GM12878 (cell line): ENCODE results near the gene CFAP54. TPM values are rescaled to one million over a fixed set of nuclear protein-coding genes. Genes with fewer than 3 reads are reported as not detected.

Source experiments
- ATAC-seq: fragments of 200-7000 bp; cut with Tn5 transposase; 3 replicates; pipeline ENCODE4 v1.9.1; 2020; ENCODE audit warnings: mild to moderate bottlenecking, moderate library complexity
- BruUV-seq: library from RNA; stranded (reverse); fragments of 400-500 nt; replicated peaks from 2 replicates; lab custom pipeline; 2021; lab: Mats Ljungman, UMichigan
- CTCF ChIA-PET: fragments of 300-600 bp; sonication (Branson Sonifier 250); formaldehyde crosslinking; extraction: SDS; loops from one replicate; lab custom pipeline; 2021; ENCODE audit warnings: inconsistent platforms; lab: Yijun Ruan, JAX
- POLR2A ChIA-PET: fragments of 350-600 bp; formaldehyde crosslinking; extraction: SDS; loops from one replicate; lab custom pipeline; 2021; ENCODE audit warnings: inconsistent platforms; lab: Charles Lee
- RAD21 ChIA-PET: fragments of 300-600 bp; sonication (Branson Sonifier 250); formaldehyde crosslinking; loops from one replicate; lab custom pipeline; 2023; ENCODE audit warnings: antibody characterized with exemption; ENCODE audit not compliant: unreplicated experiment; lab: Charles Lee
- SMC1A ChIA-PET: fragments of 300-600 bp; sonication (Branson Sonifier 250); formaldehyde crosslinking; loops from one replicate; lab custom pipeline; 2023; ENCODE audit not compliant: unreplicated experiment, uncharacterized antibody; lab: Charles Lee
- DNase-seq: peaks from one replicate; pipeline ENCODE4 v3.0.0-alpha.2; 2011; ENCODE audit warnings: low read depth, low spot score
- FAIRE-seq: peaks from 3 replicates; lab custom pipeline; 2011; peaks lifted over from hg19 to GRCh38; lab: Jason Lieb, UNC
- H2AFZ ChIP-seq: 2 replicates; pipeline ENCODE4 v1.6.0; 2011; ENCODE audit warnings: low read depth, low read length, control low read depth; ENCODE audit not compliant: control insufficient read depth
- H3K27ac ChIP-seq: 2 replicates; pipeline ENCODE4 v1.5.1; 2011; ENCODE audit warnings: control low read depth; ENCODE audit not compliant: control insufficient read depth, insufficient read depth
- H3K27me3 ChIP-seq, 2 experiments: replicated peaks in 1 of 2; 2 replicates each; pipeline versions ENCODE4 v1.6.0 to v1.6.1; 2011; ENCODE audit warnings: low read length in 1 of 2; ENCODE audit not compliant: control insufficient read depth in 2 of 2, insufficient read depth in 2 of 2
- H3K36me3 ChIP-seq, 2 experiments: 2 replicates each; pipeline ENCODE4 v1.5.1; 2011; ENCODE audit warnings: low read length in 1 of 2; ENCODE audit not compliant: control insufficient read depth in 2 of 2, insufficient read depth in 2 of 2
- H3K4me1 ChIP-seq: 2 replicates; pipeline ENCODE4 v1.6.1; 2011; ENCODE audit warnings: mild to moderate bottlenecking, low read length, moderate library complexity, mixed read lengths; ENCODE audit not compliant: control insufficient read depth, insufficient read depth
- H3K4me2 ChIP-seq: 2 replicates; pipeline ENCODE4 v1.6.0; 2011; ENCODE audit warnings: control low read depth; ENCODE audit not compliant: control insufficient read depth, insufficient read depth
- H3K4me3 ChIP-seq: fragments of 200-600 bp; sonication (generic); 2 replicates; pipeline ENCODE4 v1.5.1; 2016
- H3K79me2 ChIP-seq: 2 replicates; pipeline ENCODE4 v1.6.0; 2011; ENCODE audit warnings: low read length; ENCODE audit not compliant: control insufficient read depth, insufficient read depth
- H3K9ac ChIP-seq: 2 replicates; pipeline ENCODE4 v1.8.0; 2011; ENCODE audit warnings: low read length, control low read depth, mixed read lengths; ENCODE audit not compliant: control insufficient read depth, insufficient read depth
- H3K9me3 ChIP-seq: replicated peaks from 3 replicates; pipeline ENCODE4 v1.5.1; 2011; ENCODE audit warnings: mild to moderate bottlenecking, low read length; ENCODE audit not compliant: control insufficient read depth, insufficient read depth
- H4K20me1 ChIP-seq: 2 replicates; pipeline ENCODE4 v1.6.0; 2011; ENCODE audit not compliant: control insufficient read depth, insufficient read depth
- CBX3 ChIP-seq: fragments of 200-600 bp; sonication (generic); IDR thresholded peaks from 2 replicates; pipeline ENCODE4 v1.6.1; 2016; ENCODE audit warnings: low read depth, borderline replicate concordance
- NBN ChIP-seq: fragments of 450-650 bp; IDR thresholded peaks from 2 replicates; pipeline ENCODE4 v1.6.1; 2016
- NFXL1 ChIP-seq: fragments of 450-650 bp; IDR thresholded peaks from 2 replicates; pipeline ENCODE4 v1.6.1; 2017; ENCODE audit warnings: antibody characterized with exemption, mild to moderate bottlenecking, borderline replicate concordance
- POLR2AphosphoS2 ChIP-seq: IDR thresholded peaks from 2 replicates; pipeline ENCODE4 v1.6.1; 2011; ENCODE audit warnings: low read depth, mild to moderate bottlenecking, low read length, improper control_type of control experiment, moderate library complexity
- RCOR1 ChIP-seq: conservative IDR thresholded peaks from 2 replicates; pipeline ENCODE4 v1.6.1; 2012; ENCODE audit warnings: low read depth, low read length, improper control_type of control experiment
- TCF12 ChIP-seq: IDR thresholded peaks from 2 replicates; pipeline ENCODE4 v1.6.1; 2011; ENCODE audit warnings: low read depth, mild to moderate bottlenecking, low read length
- TCF7 ChIP-seq: IDR thresholded peaks from 2 replicates; pipeline ENCODE4 v1.6.1; 2014; ENCODE audit warnings: antibody characterized with exemption, borderline replicate concordance
- ZZZ3 ChIP-seq: IDR thresholded peaks from 2 replicates; pipeline ENCODE4 v1.6.1; 2011; ENCODE audit warnings: low read depth; ENCODE audit not compliant: control insufficient read depth, insufficient read length
- WGBS: methylation state at CpG from one replicate; pipeline ENCODE4 v1.1.6; 2016; ENCODE audit warnings: low lambda C conversion rate; ENCODE audit not compliant: insufficient replicate concordance, insufficient coverage; ENCODE audit errors: missing lambda C conversion rate; 5-methylcytosine and 5-hydroxymethylcytosine counted together
- in situ Hi-C: fragments of 300-500 bp; cut with MboI; formaldehyde crosslinking; loops from 9 replicates; pipeline ENCODE4 v1.14.3; 2018; ENCODE audit warnings: mixed read lengths
- intact Hi-C: fragments of 100-400 bp; cut with micrococcal nuclease; formaldehyde crosslinking; loops from one replicate; pipeline ENCODE4 v1.14.2; 2022; ENCODE audit not compliant: unreplicated experiment
- polyA plus RNA-seq, 11 experiments: library from polyadenylated mRNA; depleted of rRNA in 4 of 11; unstranded in 6 of 11; stranded (reverse) in 5 of 11; fragments of >200 nt; fragmentation: Nextera tagmentation in 4 of 11; fragmentation: Illumina TruSeq in 1 of 11; extraction: Ambion mirVana in 4 of 11; extraction: Trizol in 1 of 11; gene quantifications; 1 replicate in 1 of 11; 2 replicates in 10 of 11; pipeline versions ENCODE4 v1.2.1 to v1.2.3, GENCODE V29; 2011 to 2016; ENCODE audit warnings: inconsistent platforms in 2 of 11, missing spikeins in 2 of 11, low read depth in 1 of 11
- total RNA-seq, 4 experiments: library from RNA; depleted of rRNA in 3 of 4; stranded (reverse); fragments of >200 nt in 3 of 4; fragmentation: Illumina TruSeq in 1 of 4; extraction: Trizol in 1 of 4; gene quantifications; 2 replicates each; pipeline versions ENCODE4 v1.2.1 to v1.2.3, GENCODE V29; 2013 to 2021
- TF ChIP-seq, protein P1 (sequence below): IDR thresholded peaks from 2 replicates; pipeline ENCODE4 v1.6.1; 2012; ENCODE audit warnings: low read depth, low read length, improper control_type of control experiment

The CFAP54 gene
- total and polyA plus RNA-seq, 10 of the 15 experiments (the other 5 are each of a cell fraction or from before 2014, with no cell fraction given), result 0.19 to 1.5 (median 0.56) TPM

DNA sequence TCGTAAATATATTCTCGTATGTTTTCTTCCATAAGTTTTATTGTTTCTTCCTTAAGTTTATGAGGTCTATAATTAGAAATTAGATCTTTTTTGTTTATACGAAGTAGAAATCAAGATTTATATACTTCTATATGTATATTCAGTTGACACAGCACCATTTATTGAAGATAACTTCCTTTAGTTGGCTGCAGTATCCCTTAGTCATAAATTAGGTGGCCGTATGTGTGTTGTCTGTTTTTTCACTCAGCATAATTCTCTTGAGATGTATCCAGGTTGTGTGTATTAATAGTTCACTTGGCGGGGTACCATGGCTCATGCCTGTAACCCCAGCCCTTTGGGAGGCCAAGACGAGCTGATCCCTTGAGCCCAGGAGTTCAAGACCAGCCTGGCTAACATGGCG is 40.5 kb downstream of the CFAP54 start:
- no peaks in the 10 kb centered on the region for H3K36me3 ChIP-seq
- no peak overlapping the region for H3K4me2 ChIP-seq
- WGBS, result 85% methylated on average over 7 of the region's 7 CpGs
- no peak overlapping the region for H3K4me3 ChIP-seq
- no peak overlapping the region for H2AFZ ChIP-seq
- intact Hi-C loops (no loop called here), in situ Hi-C loops (no loop called here)
- no peak for ATAC-seq
- TF ChIP-seq RCOR1 (no peak), CBX3 (no peak), TCF7 (no peak), TCF12 (no peak), ZZZ3 (no peak), NFXL1 (no peak), NBN (no peak), POLR2AphosphoS2 (no peak)
- TF ChIP-seq, protein P1, sequence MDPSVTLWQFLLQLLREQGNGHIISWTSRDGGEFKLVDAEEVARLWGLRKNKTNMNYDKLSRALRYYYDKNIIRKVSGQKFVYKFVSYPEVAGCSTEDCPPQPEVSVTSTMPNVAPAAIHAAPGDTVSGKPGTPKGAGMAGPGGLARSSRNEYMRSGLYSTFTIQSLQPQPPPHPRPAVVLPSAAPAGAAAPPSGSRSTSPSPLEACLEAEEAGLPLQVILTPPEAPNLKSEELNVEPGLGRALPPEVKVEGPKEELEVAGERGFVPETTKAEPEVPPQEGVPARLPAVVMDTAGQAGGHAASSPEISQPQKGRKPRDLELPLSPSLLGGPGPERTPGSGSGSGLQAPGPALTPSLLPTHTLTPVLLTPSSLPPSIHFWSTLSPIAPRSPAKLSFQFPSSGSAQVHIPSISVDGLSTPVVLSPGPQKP, result no peak
- no TSS peak for BruUV-seq
- H3K79me2 ChIP-seq, result no peaks in the 10 kb centered on the region
- H3K27ac ChIP-seq, result no peak overlapping the region
- CTCF ChIA-PET, result interaction anchor here (1.2 kb wide), 1 partner anchor 14 kb away, joined by 3 read pairs; no protein-coding TSS in a partner anchor
- no peaks in the 10 kb centered on the region; the same call in 1 of the 3 replicates for H3K9me3 ChIP-seq
- SMC1A ChIA-PET, result interaction anchor here (0.9 to 2.0 kb wide), 3 partner anchors 8 to 17 kb away, joined by 3 to 4 read pairs (median 4); no protein-coding TSS in a partner anchor
- no peaks in the 10 kb centered on the region for H3K27me3 ChIP-seq
- no peaks in the 10 kb centered on the region for H4K20me1 ChIP-seq
- H3K4me1 ChIP-seq, result no peaks in the 10 kb centered on the region
- H3K9ac ChIP-seq, result no peak overlapping the region
- POLR2A ChIA-PET, result no interaction called here
- RAD21 ChIA-PET, result interaction anchor here (0.9 kb wide), 1 partner anchor 41 kb away, joined by 3 read pairs; no protein-coding TSS in a partner anchor
- DNase-seq, result no peak
- FAIRE-seq, result no peak
